Aorta (tissue), 5 donors: ENCODE measurements around the gene RASAL1. TPM values are rescaled to one million over a fixed set of nuclear protein-coding genes. Genes with fewer than 3 reads are reported as not detected.

Source experiments
- ATAC-seq: fragments of 200-7000 bp; cut with Tn5 transposase; one replicate; pipeline ENCODE4 v1.9.1; 2022; ENCODE audit warnings: moderate library complexity; ENCODE audit not compliant: low FRiP score
- DNase-seq, 2 donors: peaks; one replicate each; pipeline ENCODE4 v3.0.0-alpha.2; 2020
- H3K27ac ChIP-seq, 2 donors: one replicate each; pipeline ENCODE4 v1.5.1; 2013; ENCODE audit warnings: low read length in 2 of 2, mild to moderate bottlenecking in 2 of 2, moderate library complexity in 2 of 2, control low read depth in 1 of 2, inconsistent platforms in 1 of 2, low read depth in 1 of 2
- H3K27me3 ChIP-seq, 2 donors: one replicate each; pipeline ENCODE4 v1.6.1; 2013; ENCODE audit warnings: control low read depth in 1 of 2, low read length in 1 of 2, mild to moderate bottlenecking in 1 of 2, moderate library complexity in 1 of 2; ENCODE audit not compliant: insufficient read depth in 2 of 2, control insufficient read depth in 1 of 2
- H3K36me3 ChIP-seq, 2 donors: one replicate each; pipeline ENCODE4 v1.6.1; 2013; ENCODE audit warnings: control low read depth in 1 of 2, low read length in 1 of 2, mild to moderate bottlenecking in 1 of 2; ENCODE audit not compliant: insufficient read depth in 2 of 2, control insufficient read depth in 1 of 2
- H3K4me1 ChIP-seq, 2 donors: one replicate each; pipeline ENCODE4 v1.6.1; 2013; ENCODE audit warnings: low read length in 2 of 2, control low read depth in 1 of 2, mild to moderate bottlenecking in 1 of 2, moderate library complexity in 1 of 2; ENCODE audit not compliant: insufficient read depth in 2 of 2, control insufficient read depth in 1 of 2
- H3K4me3 ChIP-seq, 2 donors: one replicate each; pipeline ENCODE4 v1.5.1; 2013; ENCODE audit warnings: low read length in 2 of 2, control low read depth in 1 of 2, mild to moderate bottlenecking in 1 of 2
- H3K9me3 ChIP-seq: one replicate; pipeline ENCODE4 v1.6.1; 2013; ENCODE audit warnings: mild to moderate bottlenecking, low read length; ENCODE audit not compliant: control insufficient read depth
- WGBS, 2 donors: extraction: QIAGEN DNeasy Blood & Tissue Kit; methylation state at CpG; one replicate each; pipeline ENCODE4 v1.1.7; 2013; 5-methylcytosine and 5-hydroxymethylcytosine counted together
- intact Hi-C, 2 donors: fragments of 100-400 bp; cut with DNase I; formaldehyde crosslinking; loops; one replicate each; pipeline versions ENCODE4 v1.14.2 to v1.15.0; 2022
- microRNA-seq, 2 donors: library from miRNA; unstranded; fragments of <30 nt; microRNA quantifications; one replicate each; pipeline ENCODE4 v1.2.0, GENCODE V29; 2020
- polyA plus RNA-seq, 2 donors: library from polyadenylated mRNA; stranded (reverse); fragments of 200-250 nt; gene quantifications; one replicate each; pipeline ENCODE4 v1.2.3, GENCODE V29; 2013
- total RNA-seq, 2 donors: library from RNA; stranded (reverse); fragmentation: NEBNext Ultra II Directional; extraction: Animal tissue kit (Norgen Biotek cat#: 25700); gene quantifications; one replicate each; pipeline ENCODE4 v1.2.1, GENCODE V29; 2021
- donor health status: healthy with polysubstance abuse.
- donor health status: Bipolar disorder and iron deficiency.
- donor health status: DM: no; HTN: no; CAD: no.
- donor health status: DM: no; HTN: no; CAD: no.
- donor health status: DM: yes; HTN: yes; CAD: no.

RASAL1 gene
- total and polyA plus RNA-seq, 4 donors = not detected

DNA sequence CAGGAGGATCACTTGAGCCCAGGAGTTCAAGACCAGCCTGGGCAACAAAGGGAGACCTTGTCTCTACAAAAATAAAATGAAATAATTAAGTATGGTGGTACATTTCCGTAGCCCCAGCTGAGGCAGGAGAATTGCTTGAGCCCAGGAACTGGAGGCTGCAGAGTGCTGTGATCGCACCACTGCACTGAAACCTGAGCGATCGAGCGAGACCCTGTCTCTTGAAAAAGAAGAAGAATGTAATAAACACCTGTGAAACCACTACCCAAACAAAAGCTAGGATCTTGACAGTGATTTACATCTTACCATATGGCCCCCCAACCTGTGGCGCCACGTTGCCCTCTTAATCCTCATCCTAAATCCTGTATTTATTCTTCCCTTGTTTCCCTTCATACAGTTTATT lies 84.8 kb downstream of the RASAL1 start:
- Histone ChIP-seq H3K4me3 (no peak overlapping the region), H3K27me3 (no peaks in the 10 kb centered on the region), H3K27ac (no peak overlapping the region), H3K36me3 (no peaks in the 10 kb centered on the region), H3K9me3 (no peaks in the 10 kb centered on the region), H3K4me1 (no peaks in the 10 kb centered on the region)
- intact Hi-C loops = loop anchor here in 1 of 2 donors (5.0 kb wide), 1 partner anchor 102 kb away; no protein-coding TSS in a partner anchor
- ATAC-seq (no peak), DNase-seq (no peak)
- 55 to 78% methylated on average over 7 of the region's 7 CpGs for WGBS, 2 donors

DNA sequence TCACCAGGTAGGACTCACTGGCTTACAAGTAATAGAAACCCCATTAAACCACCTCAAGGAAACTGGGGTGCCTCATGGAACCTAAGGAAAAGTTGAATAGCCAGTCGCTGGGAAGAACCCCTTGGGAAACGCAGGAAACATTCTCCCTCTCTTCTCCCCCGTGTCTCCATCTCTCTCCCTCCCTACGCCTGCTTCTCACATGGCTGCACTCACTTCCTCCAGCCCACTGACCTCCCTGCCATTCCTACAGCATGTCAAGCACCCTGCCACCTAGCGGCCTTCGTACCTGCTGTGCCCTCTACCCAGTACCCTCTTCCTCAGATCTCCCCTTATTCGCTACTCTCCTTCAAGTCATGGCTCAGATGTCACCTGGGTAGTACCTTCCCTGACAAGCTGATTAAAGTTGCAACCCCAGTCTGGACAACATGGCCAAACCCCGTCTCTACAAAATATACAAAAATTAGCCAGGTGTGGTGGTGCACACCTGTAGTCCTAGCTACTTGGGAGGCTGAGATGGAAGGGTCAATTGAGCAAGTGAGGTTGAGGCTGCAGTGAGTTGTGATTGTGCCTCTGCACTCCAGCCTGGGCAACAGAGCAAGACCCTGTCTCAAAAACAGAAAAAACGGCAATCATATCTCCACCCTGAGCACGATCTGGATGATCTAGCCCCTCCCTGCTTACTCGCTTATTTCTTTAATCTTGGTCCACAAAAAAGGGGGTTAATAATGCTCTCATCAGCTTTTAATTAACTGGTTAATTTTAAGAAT lies 85.4 kb downstream of the RASAL1 start:
- H3K4me3 ChIP-seq = no peak overlapping the region
- no peaks in the 10 kb centered on the region for H3K9me3 ChIP-seq
- no peaks in the 10 kb centered on the region for H3K4me1 ChIP-seq
- DNase-seq (no peak), ATAC-seq (no peak)
- no peaks in the 10 kb centered on the region for H3K27me3 ChIP-seq
- intact Hi-C loops = loop anchor here (5.0 kb wide), 2 partner anchors 102 to 127 kb away; no protein-coding TSS in a partner anchor
- no peak overlapping the region for H3K27ac ChIP-seq
- no peaks in the 10 kb centered on the region for H3K36me3 ChIP-seq
- 40 to 47% methylated on average over 11 of the region's 11 CpGs for WGBS, 2 donors

Small RNA genes lying within 50 kb of the gene (microRNA-seq; reads per million reads assigned to microRNA genes)
- gene MIR7106 = 0 reads per million in 2 donors

Other genes with a start within 250 kb of the RASAL1 start
- 10 to 100 TPM; 20.9 to 25.0 TPM for gene OAS1, start 228.8 kb downstream of the RASAL1 start, total RNA-seq
- 10 to 100 TPM in 1 of 2 donors, 1 to 10 TPM in 1; 3.8 to 26.0 TPM for gene OAS1, start 228.8 kb downstream of the RASAL1 start, polyA plus RNA-seq
- gene OAS3, start 197.3 kb downstream of the RASAL1 start, total RNA-seq = 10 to 100 TPM; 16.7 to 19.1 TPM
- 1 to 10 TPM; 2.6 to 4.8 TPM for gene OAS3, start 197.3 kb downstream of the RASAL1 start, polyA plus RNA-seq
- gene OAS2, start 157.2 kb downstream of the RASAL1 start, total RNA-seq = 10 to 100 TPM; 12.6 to 18.6 TPM
- gene OAS2, start 157.2 kb downstream of the RASAL1 start, polyA plus RNA-seq = 1 to 10 TPM; 4.8 to 8.1 TPM
- gene DTX1, start 79.0 kb downstream of the RASAL1 start, total RNA-seq = 1 to 10 TPM; 4.2 to 4.8 TPM
- gene DTX1, start 79.0 kb downstream of the RASAL1 start, polyA plus RNA-seq = under 1 TPM; 0.15 to 0.38 TPM
- gene CFAP73, start 14.0 kb upstream of the RASAL1 start, total RNA-seq = not detected
- under 1 TPM in 1 of 2 donors, not detected in 1; 0.10 TPM for gene CFAP73, start 14.0 kb upstream of the RASAL1 start, polyA plus RNA-seq
- gene DDX54, start 49.7 kb upstream of the RASAL1 start, total RNA-seq = 10 to 100 TPM; 47.2 to 48.6 TPM
- 10 to 100 TPM; 12.6 to 70.8 TPM for gene DDX54, start 49.7 kb upstream of the RASAL1 start, polyA plus RNA-seq
- 10 to 100 TPM in 1 of 2 donors, 1 to 10 TPM in 1; 6.1 to 10.0 TPM for gene RITA1, start 50.0 kb upstream of the RASAL1 start, total RNA-seq
- gene RITA1, start 50.0 kb upstream of the RASAL1 start, polyA plus RNA-seq = 10 to 100 TPM; 10.8 to 11.5 TPM
- gene TPCN1, start 85.7 kb upstream of the RASAL1 start, total RNA-seq = 100 to 1,000 TPM in 1 of 2 donors, 10 to 100 TPM in 1; 65.9 to 128 TPM
- gene TPCN1, start 85.7 kb upstream of the RASAL1 start, polyA plus RNA-seq = 100 to 1,000 TPM in 1 of 2 donors, 10 to 100 TPM in 1; 21.4 to 108 TPM
- 10 to 100 TPM; 32.8 to 48.6 TPM for gene SLC8B1, start 199.3 kb upstream of the RASAL1 start, total RNA-seq
- 10 to 100 TPM in 1 of 2 donors, 1 to 10 TPM in 1; 8.1 to 46.6 TPM for gene SLC8B1, start 199.3 kb upstream of the RASAL1 start, polyA plus RNA-seq
- gene PLBD2, start 222.8 kb upstream of the RASAL1 start, total RNA-seq = 10 to 100 TPM; 60.6 to 76.1 TPM
- gene PLBD2, start 222.8 kb upstream of the RASAL1 start, polyA plus RNA-seq = 10 to 100 TPM; 11.6 to 31.7 TPM